Vagina (tissue), 2 donors: ENCODE data around the gene ACSM3. TPM values are rescaled to one million over a fixed set of nuclear protein-coding genes. Genes with fewer than 3 reads are reported as not detected.
"Not testable (repeated sequence)": the region's sequence is repeated elsewhere in the genome, so short reads cannot be mapped to it uniquely, and the experiment has no call there.

Experiments
- DNase-seq, 2 donors: peaks; one replicate each; pipeline ENCODE4 v3.0.0-alpha.2; 2017; ENCODE audit errors: extremely low spot score in 2 of 2
- H3K27ac ChIP-seq: fragments of 200-600 bp; sonication (generic); one replicate; pipeline ENCODE4 v1.5.1; 2019
- H3K27me3 ChIP-seq: fragments of 200-600 bp; sonication (generic); one replicate; pipeline ENCODE4 v1.5.1; 2019
- H3K36me3 ChIP-seq, 2 donors: fragments of 200-600 bp; sonication (generic); one replicate each; pipeline ENCODE4 v1.5.1; 2017 to 2019
- H3K4me1 ChIP-seq: fragments of 200-600 bp; sonication (generic); one replicate; pipeline ENCODE4 v1.5.1; 2019
- H3K4me3 ChIP-seq, 2 donors: fragments of 200-600 bp; sonication (generic); 1 replicate in 1 of 2; 2 replicates in 1 of 2; pipeline ENCODE4 v1.5.1; 2016 to 2019
- H3K9me3 ChIP-seq: fragments of 200-600 bp; sonication (generic); one replicate; pipeline ENCODE4 v1.5.1; 2019
- POLR2A ChIP-seq, 2 donors: fragments of 450-650 bp; IDR thresholded peaks; one replicate each; pipeline ENCODE4 v1.6.1; 2017; ENCODE audit warnings: antibody characterized with exemption in 2 of 2, mild to moderate bottlenecking in 2 of 2, moderate library complexity in 2 of 2
- POLR2AphosphoS5 ChIP-seq, 2 donors: sonication (generic); formaldehyde crosslinking; IDR thresholded peaks; one replicate each; pipeline ENCODE4 v1.9.0; 2017; ENCODE audit warnings: antibody characterized with exemption in 2 of 2, mild to moderate bottlenecking in 2 of 2, low read depth in 1 of 2; ENCODE audit not compliant: insufficient read depth in 1 of 2
- intact Hi-C: fragments of 100-400 bp; cut with DNase I; formaldehyde crosslinking; loops from one replicate; pipeline ENCODE4 v1.15.1; 2023
- total RNA-seq: library from RNA; depleted of rRNA; stranded (reverse); fragments of >200 nt; gene quantifications from one replicate; pipeline ENCODE4 v1.2.3, GENCODE V29; 2016
- TF ChIP-seq, protein P1 (sequence below), 3 experiments: fragments of 450-650 bp in 2 of 3; fragments of 200-600 bp in 1 of 3; sonication (generic) in 1 of 3; IDR thresholded peaks; one replicate each; pipeline ENCODE4 v1.5.1; 2017 to 2019; ENCODE audit warnings: antibody characterized with exemption in 3 of 3, mild to moderate bottlenecking in 2 of 3, moderate library complexity in 2 of 3

The ACSM3 gene
- total RNA-seq, 1 donor from 2014 or later: 70.2 TPM

DNA sequence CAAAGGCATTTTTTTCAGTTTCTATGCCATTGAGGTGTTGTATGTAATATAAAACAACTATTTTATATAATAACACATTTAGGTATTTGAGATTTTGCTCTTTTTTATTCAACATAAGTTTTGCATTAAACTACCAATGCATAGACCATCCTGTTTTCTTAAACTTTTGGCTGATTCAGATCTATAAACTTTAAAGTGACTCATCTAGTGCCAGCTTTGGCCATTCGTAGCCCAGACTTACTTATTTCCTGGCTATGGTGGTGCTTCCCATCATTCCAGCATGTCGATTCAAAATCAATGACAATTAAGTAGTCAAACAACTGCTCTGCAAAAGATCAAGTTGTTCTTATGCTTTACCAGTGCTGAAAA is 39.4 kb downstream of the ACSM3 start:
- no peak overlapping the region for H3K27ac ChIP-seq
- no peak overlapping the region for H3K4me3 ChIP-seq
- H3K36me3 ChIP-seq: peaks cover 0 to 10% of the 10 kb centered on the region in 2 donors
- TF ChIP-seq POLR2A (IDR thresholded peaks at IDR 0.05): no peak
- TF ChIP-seq, protein P1, sequence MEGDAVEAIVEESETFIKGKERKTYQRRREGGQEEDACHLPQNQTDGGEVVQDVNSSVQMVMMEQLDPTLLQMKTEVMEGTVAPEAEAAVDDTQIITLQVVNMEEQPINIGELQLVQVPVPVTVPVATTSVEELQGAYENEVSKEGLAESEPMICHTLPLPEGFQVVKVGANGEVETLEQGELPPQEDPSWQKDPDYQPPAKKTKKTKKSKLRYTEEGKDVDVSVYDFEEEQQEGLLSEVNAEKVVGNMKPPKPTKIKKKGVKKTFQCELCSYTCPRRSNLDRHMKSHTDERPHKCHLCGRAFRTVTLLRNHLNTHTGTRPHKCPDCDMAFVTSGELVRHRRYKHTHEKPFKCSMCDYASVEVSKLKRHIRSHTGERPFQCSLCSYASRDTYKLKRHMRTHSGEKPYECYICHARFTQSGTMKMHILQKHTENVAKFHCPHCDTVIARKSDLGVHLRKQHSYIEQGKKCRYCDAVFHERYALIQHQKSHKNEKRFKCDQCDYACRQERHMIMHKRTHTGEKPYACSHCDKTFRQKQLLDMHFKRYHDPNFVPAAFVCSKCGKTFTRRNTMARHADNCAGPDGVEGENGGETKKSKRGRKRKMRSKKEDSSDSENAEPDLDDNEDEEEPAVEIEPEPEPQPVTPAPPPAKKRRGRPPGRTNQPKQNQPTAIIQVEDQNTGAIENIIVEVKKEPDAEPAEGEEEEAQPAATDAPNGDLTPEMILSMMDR (IDR thresholded peaks at IDR 0.05): no peak
- no peak for TF ChIP-seq POLR2AphosphoS5 (IDR thresholded peaks at IDR 0.05; ENCODE audit: insufficient read depth in 1 of 2, low read depth in 1 of 2)
- DNase-seq: no peak
- no peaks in the 10 kb centered on the region for H3K27me3 ChIP-seq
- H3K9me3 ChIP-seq: no peaks in the 10 kb centered on the region
- H3K4me1 ChIP-seq: peaks cover 11% of the 10 kb centered on the region
- intact Hi-C loops: no loop called here

DNA sequence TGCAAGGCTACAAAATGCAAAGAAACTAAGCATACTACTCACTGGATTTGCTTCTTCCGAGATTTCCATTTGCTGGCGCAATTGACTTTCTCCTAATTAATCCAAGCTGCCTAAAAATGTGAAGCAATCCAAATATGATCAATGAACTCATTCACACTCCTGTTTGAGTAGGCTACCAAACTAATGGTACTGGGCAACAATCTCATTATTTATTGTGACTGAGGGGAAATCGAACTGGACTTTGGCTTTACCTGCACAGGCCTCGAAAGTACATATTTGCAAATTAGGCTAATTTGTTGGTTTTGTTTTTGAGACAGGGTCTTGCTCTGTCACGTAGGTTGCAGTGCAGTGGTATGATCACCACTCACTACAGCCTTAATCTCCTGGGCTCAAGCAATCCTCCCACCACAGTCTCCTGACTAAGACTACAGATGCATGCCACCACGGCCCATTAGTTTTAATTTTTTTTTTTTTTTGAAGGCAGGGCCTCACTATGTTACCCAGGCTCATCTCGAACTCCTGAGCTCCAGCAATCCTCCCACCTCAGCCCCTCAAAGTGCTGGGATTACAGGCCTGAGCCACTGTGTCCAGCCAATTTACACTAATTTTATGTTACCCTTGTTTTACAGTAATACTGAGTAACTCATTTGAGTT is 39.9 kb downstream of the ACSM3 start:
- no peak for DNase-seq
- no peak for TF ChIP-seq POLR2A (IDR thresholded peaks at IDR 0.05)
- TF ChIP-seq POLR2AphosphoS5 (IDR thresholded peaks at IDR 0.05; ENCODE audit: insufficient read depth in 1 of 2, low read depth in 1 of 2): no peak
- TF ChIP-seq, protein P1 (IDR thresholded peaks at IDR 0.05): no peak
- intact Hi-C loops: no loop called here
- H3K27ac ChIP-seq: no peak overlapping the region
- peaks cover 0 to 5% of the 10 kb centered on the region in 2 donors for H3K36me3 ChIP-seq
- peaks cover 11% of the 10 kb centered on the region for H3K4me1 ChIP-seq
- H3K9me3 ChIP-seq: no peaks in the 10 kb centered on the region
- H3K27me3 ChIP-seq: no peaks in the 10 kb centered on the region
- H3K4me3 ChIP-seq: no peak overlapping the region

DNA sequence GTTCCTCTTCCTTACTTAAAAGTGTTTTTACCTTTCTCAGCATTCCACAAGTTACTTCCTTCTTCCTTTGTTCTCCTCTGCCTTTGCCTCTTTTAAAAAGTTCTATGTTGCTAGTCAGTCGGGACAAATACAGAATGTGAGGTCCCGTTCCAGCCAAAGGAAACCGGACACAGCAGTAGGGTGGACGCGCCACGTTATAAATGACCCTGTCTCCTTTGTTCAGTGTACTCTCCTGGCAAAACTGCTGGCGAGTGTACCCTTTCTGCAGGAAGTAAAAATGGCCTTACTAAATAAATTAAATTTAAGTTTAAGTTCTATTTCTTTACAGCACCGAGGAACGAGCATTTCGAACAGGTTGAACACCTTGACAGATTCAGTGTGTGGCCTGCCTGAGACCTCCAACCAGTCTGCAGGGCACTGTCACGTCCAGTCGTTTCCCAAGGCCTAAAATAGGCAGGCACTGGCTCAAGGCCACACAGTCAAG is 41.9 kb downstream of the ACSM3 start:
- H3K27me3 ChIP-seq, intact Hi-C loops, H3K36me3 ChIP-seq, DNase-seq, H3K9me3 ChIP-seq: not testable (repeated sequence)
- Histone ChIP-seq H3K4me3 (peak overlapping the region; percentile 70 to 80), H3K4me1 (peaks cover 11% of the 10 kb centered on the region), H3K27ac (peak overlapping the region; percentile 93)

DNA sequence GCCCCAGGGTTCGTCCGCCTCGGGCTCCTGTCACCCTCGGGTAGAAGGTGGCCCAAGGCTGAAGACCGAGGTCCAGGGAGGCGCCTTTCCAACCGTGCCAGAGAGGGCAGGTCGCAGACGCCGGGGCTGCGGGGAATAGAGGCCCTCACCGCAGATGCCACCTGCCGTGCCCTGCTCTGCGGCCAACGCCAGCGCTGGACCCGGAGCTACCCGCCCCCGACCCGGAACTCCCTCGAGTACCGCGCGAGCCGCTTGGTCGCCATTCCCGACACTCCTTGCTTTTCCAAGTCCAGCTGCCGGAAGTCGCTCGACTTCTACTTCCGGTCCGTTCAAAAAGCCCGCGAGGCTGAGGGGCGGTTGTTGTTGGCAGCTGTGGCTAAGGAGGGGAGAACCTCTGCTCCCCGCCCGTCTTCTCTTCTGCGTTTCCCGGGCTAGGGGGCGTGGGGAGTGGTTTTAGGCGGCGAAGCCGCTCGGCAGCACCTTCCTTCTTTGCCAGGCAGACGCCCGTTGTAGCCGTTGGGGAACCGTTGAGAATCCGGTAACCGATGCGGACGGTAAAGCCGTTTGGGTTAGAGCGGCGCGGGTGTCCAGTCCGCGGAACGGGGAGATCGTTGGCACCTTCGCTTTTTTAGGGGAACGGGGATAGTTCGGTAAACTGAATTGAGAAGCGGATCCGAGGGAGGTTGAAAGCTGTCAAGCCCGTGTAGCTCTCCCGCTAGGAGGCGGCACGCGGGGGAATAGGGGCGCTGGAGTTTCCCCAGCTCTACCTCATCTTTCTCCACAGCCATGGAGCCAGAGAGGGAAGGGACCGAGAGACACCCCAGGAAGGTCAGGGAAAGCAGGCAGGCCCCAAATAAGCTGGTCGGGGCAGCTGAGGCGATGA is 42.6 kb downstream of the ACSM3 start, which contains the start of the genes ERI2 and REXO5:
Gene ERI2, minus strand, starts transcription at position 305 of the 883 bp plus-strand sequence. Its CDS starts 42 bp downstream, at position 263.
Gene REXO5, plus strand, starts transcription at position 360 of the 883 bp plus-strand sequence. Its CDS starts 427 bp downstream, at position 787.
- Histone ChIP-seq H3K27me3 (no peaks in the 10 kb centered on the region), H3K36me3 (no peaks in the 10 kb centered on the region), H3K27ac (peak within 1 kb of the TSS; percentile 93), H3K9me3 (no peaks in the 10 kb centered on the region), H3K4me1 (peaks cover 11% of the 10 kb centered on the region), H3K4me3 (peak within 1 kb of the TSS; percentile 70 to 80)
- intact Hi-C loops: no loop called here
- DNase-seq: peak in 1 of 2 donors; percentile 92
- TF ChIP-seq POLR2A (IDR thresholded peaks at IDR 0.05): no peak
- TF ChIP-seq, protein P1 (IDR thresholded peaks at IDR 0.05): peak in 2 of 3 experiments; percentile 29 to 41
- peak; percentile 81 to 89 for TF ChIP-seq POLR2AphosphoS5 (IDR thresholded peaks at IDR 0.05; ENCODE audit: insufficient read depth in 1 of 2, low read depth in 1 of 2)

- Histone ChIP-seq H3K27ac (no peak overlapping the region), H3K4me1 (peaks cover 11% of the 10 kb centered on the region), H3K9me3 (no peaks in the 10 kb centered on the region), H3K4me3 (no peak overlapping the region), H3K27me3 (no peaks in the 10 kb centered on the region), H3K36me3 (no peaks in the 10 kb centered on the region)
- intact Hi-C loops: no loop called here
- no peak for DNase-seq
- TF ChIP-seq, protein P1 (IDR thresholded peaks at IDR 0.05): no peak
Measured at GRCh38 chr16:20807862-20808261, 44.0 kb downstream of the ACSM3 start.
